H9 (cell line): ENCODE measurements around the gene MYOCD. TPM values are rescaled to one million over a fixed set of nuclear protein-coding genes. Genes with fewer than 3 reads are reported as not detected.

Experiments used
- DNase-seq: peaks from one replicate; pipeline ENCODE4 v3.0.0-alpha.2; 2017
- H2AFZ ChIP-seq: one replicate; pipeline ENCODE4 v1.6.1; 2013; ENCODE audit warnings: mild to moderate bottlenecking, low read length, control low read depth, moderate library complexity
- H2AK5ac ChIP-seq: 2 replicates; pipeline ENCODE4 v1.6.1; 2013; ENCODE audit warnings: low read length, control low read depth, mixed read lengths; ENCODE audit not compliant: insufficient read length
- H2BK120ac ChIP-seq: one replicate; pipeline ENCODE4 v1.6.1; 2013; ENCODE audit warnings: low read depth, mild to moderate bottlenecking, low read length, control low read depth, inconsistent platforms; ENCODE audit not compliant: poor library complexity, severe bottlenecking
- H2BK12ac ChIP-seq: 2 replicates; pipeline ENCODE4 v1.6.1; 2013; ENCODE audit warnings: low read length, control low read depth, mixed read lengths, low read depth; ENCODE audit not compliant: insufficient read length
- H2BK15ac ChIP-seq: 2 replicates; pipeline ENCODE4 v1.6.1; 2013; ENCODE audit warnings: low read depth, low read length, control low read depth
- H2BK20ac ChIP-seq: one replicate; pipeline ENCODE4 v1.6.1; 2013; ENCODE audit warnings: low read depth, mild to moderate bottlenecking, low read length, control low read depth, inconsistent platforms; ENCODE audit not compliant: poor library complexity, severe bottlenecking
- H2BK5ac ChIP-seq: 2 replicates; pipeline ENCODE4 v1.6.1; 2013; ENCODE audit warnings: low read length, control low read depth, mixed read lengths; ENCODE audit not compliant: insufficient read length
- H3K14ac ChIP-seq: 2 replicates; pipeline ENCODE4 v1.6.1; 2013; ENCODE audit warnings: low read length, control low read depth; ENCODE audit not compliant: insufficient read depth
- H3K18ac ChIP-seq: 2 replicates; pipeline ENCODE4 v1.6.1; 2013; ENCODE audit warnings: low read depth, mild to moderate bottlenecking, mixed read lengths, low read length, control low read depth; ENCODE audit not compliant: insufficient read length
- H3K23ac ChIP-seq: 2 replicates; pipeline ENCODE4 v1.6.1; 2013; ENCODE audit warnings: low read length, control low read depth, mixed read lengths, low read depth; ENCODE audit not compliant: insufficient read length
- H3K23me2 ChIP-seq: 2 replicates; pipeline ENCODE4 v1.6.1; 2013; ENCODE audit warnings: low read depth, mild to moderate bottlenecking, mixed read lengths, low read length, control low read depth; ENCODE audit not compliant: insufficient read length, poor library complexity, severe bottlenecking
- H3K27ac ChIP-seq: 2 replicates; pipeline ENCODE4 v1.5.1; 2013; ENCODE audit warnings: low read length, control low read depth, mixed read lengths, low read depth; ENCODE audit not compliant: insufficient read length
- H3K27me3 ChIP-seq: 2 replicates; pipeline ENCODE4 v1.6.1; 2013; ENCODE audit warnings: low read length, control low read depth, inconsistent platforms; ENCODE audit not compliant: insufficient read depth
- H3K4ac ChIP-seq: 2 replicates; pipeline ENCODE4 v1.6.1; 2013; ENCODE audit warnings: low read depth, mild to moderate bottlenecking, control low read depth, inconsistent platforms, low read length, moderate library complexity
- H3K4me1 ChIP-seq: 2 replicates; pipeline ENCODE4 v1.6.1; 2013; ENCODE audit warnings: low read length, control low read depth, inconsistent platforms; ENCODE audit not compliant: insufficient read depth
- H3K4me2 ChIP-seq: 2 replicates; pipeline ENCODE4 v1.6.1; 2013; ENCODE audit warnings: low read length, control low read depth, mixed read lengths; ENCODE audit not compliant: insufficient read length, insufficient read depth
- H3K56ac ChIP-seq: 2 replicates; pipeline ENCODE4 v1.6.1; 2013; ENCODE audit warnings: low read depth, mild to moderate bottlenecking, mixed read lengths, low read length, control low read depth; ENCODE audit not compliant: insufficient read length
- H3K79me1 ChIP-seq: 2 replicates; pipeline ENCODE4 v1.6.1; 2013; ENCODE audit warnings: low read depth, mild to moderate bottlenecking, moderate library complexity, low read length, control low read depth, inconsistent platforms; ENCODE audit not compliant: insufficient read depth, poor library complexity, severe bottlenecking
- H3K79me2 ChIP-seq: 2 replicates; pipeline ENCODE4 v1.6.1; 2013; ENCODE audit warnings: low read length, control low read depth, inconsistent platforms; ENCODE audit not compliant: insufficient read depth
- H3K9ac ChIP-seq: 2 replicates; pipeline ENCODE4 v1.6.1; 2013; ENCODE audit warnings: low read length, control low read depth, mixed read lengths; ENCODE audit not compliant: insufficient read length; ENCODE audit errors: extremely low read depth
- H3K9me3 ChIP-seq: one replicate; pipeline ENCODE4 v1.6.1; 2013; ENCODE audit warnings: low read depth, low read length, inconsistent platforms; ENCODE audit not compliant: control insufficient read depth
- H3T11ph ChIP-seq: one replicate; pipeline ENCODE4 v1.6.1; 2013; ENCODE audit warnings: mild to moderate bottlenecking, low read length, control low read depth, inconsistent platforms
- H4K20me1 ChIP-seq: one replicate; pipeline ENCODE4 v1.6.1; 2013; ENCODE audit not compliant: control insufficient read depth, insufficient read length, insufficient read depth
- H4K5ac ChIP-seq: 2 replicates; pipeline ENCODE4 v1.6.1; 2013; ENCODE audit warnings: low read depth, mild to moderate bottlenecking, mixed read lengths, low read length, control low read depth; ENCODE audit not compliant: insufficient read length
- H4K8ac ChIP-seq: replicated peaks from 2 replicates; pipeline ENCODE4 v1.6.1; 2013; ENCODE audit warnings: low read length, control low read depth, mixed read lengths, low read depth; ENCODE audit not compliant: insufficient read length
- H4K91ac ChIP-seq: 2 replicates; pipeline ENCODE4 v1.6.1; 2013; ENCODE audit warnings: low read depth, mild to moderate bottlenecking, moderate library complexity, mixed read lengths, low read length, control low read depth; ENCODE audit not compliant: insufficient read length
- H3K27ac Mint-ChIP-seq, 3 experiments: 2 replicates in 2 of 3; 3 replicates in 1 of 3; pipeline ENCODE4 v1.8.0; 2020 to 2021; ENCODE audit warnings: mixed read lengths in 3 of 3, mild to moderate bottlenecking in 1 of 3, moderate library complexity in 1 of 3
- H3K27me3 Mint-ChIP-seq: 2 replicates; pipeline ENCODE4 v1.8.0; 2021; ENCODE audit warnings: low read depth, mild to moderate bottlenecking, moderate library complexity, mixed read lengths
- H3K36me3 Mint-ChIP-seq, 3 experiments: 2 replicates in 2 of 3; 3 replicates in 1 of 3; pipeline ENCODE4 v1.8.0; 2020 to 2021; ENCODE audit warnings: low read depth in 3 of 3, mixed read lengths in 3 of 3; ENCODE audit not compliant: insufficient read depth in 1 of 3
- H3K4me1 Mint-ChIP-seq, 2 experiments: 2 replicates each; pipeline ENCODE4 v1.8.0; 2020; ENCODE audit warnings: mixed read lengths in 2 of 2
- H3K4me3 Mint-ChIP-seq, 2 experiments: 2 replicates in 1 of 2; 3 replicates in 1 of 2; pipeline ENCODE4 v1.8.0; 2020 to 2021; ENCODE audit warnings: mild to moderate bottlenecking in 2 of 2, mixed read lengths in 2 of 2, moderate library complexity in 1 of 2
- H3K9me3 Mint-ChIP-seq, 2 experiments: 2 replicates in 1 of 2; 3 replicates in 1 of 2; pipeline ENCODE4 v1.8.0; 2020; ENCODE audit warnings: mild to moderate bottlenecking in 2 of 2, mixed read lengths in 2 of 2, moderate library complexity in 1 of 2
- CTCF ChIP-seq: fragments of 200-600 bp; sonication (generic); conservative IDR thresholded peaks from 3 replicates; pipeline ENCODE4 v1.8.0; 2021; ENCODE audit warnings: antibody characterized with exemption, mild to moderate bottlenecking
- WGBS: extraction: QIAGEN DNeasy Blood & Tissue Kit; methylation state at CpG from one replicate; pipeline ENCODE4 v1.1.7; 2013; ENCODE audit warnings: missing lambda C conversion rate, low lambda C conversion rate, mixed read lengths; ENCODE audit not compliant: insufficient read length; ENCODE audit errors: extremely low coverage; 5-methylcytosine and 5-hydroxymethylcytosine counted together
- total RNA-seq: library from RNA; stranded (reverse); gene quantifications from 2 replicates; pipeline ENCODE4 v1.2.1, GENCODE V29; 2021

Gene MYOCD
- total RNA-seq, 1 experiment from 2014 or later = 0.17 TPM

- Histone ChIP-seq H2AK5ac (no peak overlapping the region), H3K18ac (no peak overlapping the region), H3K23ac (no peak overlapping the region), H2BK20ac (no peak overlapping the region), H3K79me1 (peaks cover 4% of the 10 kb centered on the region), H3K27me3 (no peaks in the 10 kb centered on the region), H4K20me1 (no peaks in the 10 kb centered on the region), H2AFZ (no peak overlapping the region), H4K91ac (no peak overlapping the region), H3K9ac (no peak overlapping the region), H4K5ac (no peak overlapping the region), H3K56ac (no peak overlapping the region), H3K4ac (no peak overlapping the region), H2BK12ac (no peak overlapping the region), H3K14ac (no peak overlapping the region), H2BK120ac (no peak overlapping the region), H3K27ac (no peak overlapping the region), H3K4me1 (peaks cover 2% of the 10 kb centered on the region; the same call in 1 of the 2 replicates), H3K4me2 (no peak overlapping the region), H3K79me2 (peaks cover 2% of the 10 kb centered on the region; the same call in 1 of the 2 replicates), H2BK5ac (no peak overlapping the region), H3K23me2 (no peaks in the 10 kb centered on the region), H3T11ph (no peak overlapping the region), H3K9me3 (peaks cover 14% of the 10 kb centered on the region), H4K8ac (no peak overlapping the region), H2BK15ac (no peak overlapping the region)
- peaks cover 28 to 41% (median 29%) of the 10 kb centered on the region in 3 experiments for H3K36me3 Mint-ChIP-seq
- no peak overlapping the region for H3K4me3 Mint-ChIP-seq
- no peaks in the 10 kb centered on the region for H3K27me3 Mint-ChIP-seq
- no CpG with 5 or more reads among the region's 3 CpGs for WGBS
- no peak for TF ChIP-seq CTCF
- H3K9me3 Mint-ChIP-seq = peaks cover 33 to 36% of the 10 kb centered on the region in 2 experiments
- no peak overlapping the region for H3K27ac Mint-ChIP-seq
- no peak for DNase-seq
- H3K4me1 Mint-ChIP-seq = peaks cover 3 to 9% of the 10 kb centered on the region in 2 experiments
Observed at GRCh38 chr17:12808723-12809122, 143.0 kb downstream of the MYOCD start.
